ENCODE data around the gene BCAS1.

BCAS1 gene

GRCh38 chr20:54070187-54070987 lies at the start of gene BCAS1:
Gene BCAS1 (minus strand): TSS chr20:54070594. CDS start chr20:54058718, 11,876 bp downstream.
- TF ChIP-seq ZFX (IDR thresholded peaks at IDR 0.05) (no peak), CTCF (conservative IDR thresholded peaks at IDR 0.05) (no peak)
- peak within 1 kb of the TSS; percentile 79 for H3K27ac ChIP-seq

- TF ChIP-seq ZFX (IDR thresholded peaks at IDR 0.05) (no peak), CTCF (conservative IDR thresholded peaks at IDR 0.05) (no peak)
- no peak overlapping the region for H3K27ac ChIP-seq
Observed at GRCh38 chr20:54119744-54120143, 49.4 kb upstream of the BCAS1 start.

GRCh38 chr20:54118220-54119001 lies 48.0 kb upstream of the BCAS1 start:
- TF ChIP-seq ZFX (IDR thresholded peaks at IDR 0.05) (no peak), CTCF (conservative IDR thresholded peaks at IDR 0.05) (no peak)
- H3K27ac ChIP-seq, result no peak overlapping the region

- no peak overlapping the region for H3K27ac ChIP-seq
- no peak for TF ChIP-seq CTCF (conservative IDR thresholded peaks at IDR 0.05)
- TF ChIP-seq ZFX (IDR thresholded peaks at IDR 0.05), result no peak
Observed at GRCh38 chr20:54116550-54117235, 46.3 kb upstream of the BCAS1 start.

GRCh38 chr20:54115172-54115854 lies 44.9 kb upstream of the BCAS1 start:
- TF ChIP-seq CTCF (conservative IDR thresholded peaks at IDR 0.05) (no peak), ZFX (IDR thresholded peaks at IDR 0.05) (no peak)
- no peak overlapping the region for H3K27ac ChIP-seq

- H3K27ac ChIP-seq, result no peak overlapping the region
- no peak for TF ChIP-seq ZFX (IDR thresholded peaks at IDR 0.05)
- no peak for TF ChIP-seq CTCF (conservative IDR thresholded peaks at IDR 0.05)
Observed at GRCh38 chr20:54114109-54114508, 43.7 kb upstream of the BCAS1 start.

Data from C4-2B (cell line).